DMS 273 (cell line): ENCODE measurements around the gene CELSR1.

Experiments used
- DNase-seq: peaks from one replicate; lab custom pipeline; 2025; ENCODE audit not compliant: unreplicated experiment; lab: John Stamatoyannopoulos, UW

CELSR1 gene

GRCh38 chr22:46537225-46537945 is at the start of gene CELSR1:
Gene CELSR1 (minus strand): TSS chr22:46537620. CDS start chr22:46537170, 450 bp downstream.
- peak; percentile 76 for DNase-seq

GRCh38 chr22:46587061-46587460 is 49.6 kb upstream of the CELSR1 start:
- no peak for DNase-seq

- DNase-seq: no peak
These were observed 49.2 kb upstream of the CELSR1 start for GRCh38 chr22:46586531-46587011.

- DNase-seq: no peak
These were observed 48.7 kb upstream of the CELSR1 start for GRCh38 chr22:46586123-46586519.

- DNase-seq: no peak
These were observed 48.1 kb upstream of the CELSR1 start for GRCh38 chr22:46585340-46586122.

- no peak for DNase-seq
These were observed 46.9 kb upstream of the CELSR1 start for GRCh38 chr22:46584081-46584921.

GRCh38 chr22:46583571-46583970 is 46.2 kb upstream of the CELSR1 start:
- no peak for DNase-seq

- DNase-seq: no peak
These were observed 45.0 kb upstream of the CELSR1 start for GRCh38 chr22:46582281-46582933.

GRCh38 chr22:46581538-46582244 is 44.3 kb upstream of the CELSR1 start:
- DNase-seq: no peak

- DNase-seq: no peak
These were observed 43.6 kb upstream of the CELSR1 start for GRCh38 chr22:46580940-46581537.

- DNase-seq: no peak
These were observed 42.5 kb upstream of the CELSR1 start for GRCh38 chr22:46579751-46580449.

- DNase-seq: no peak
These were observed 41.6 kb upstream of the CELSR1 start for GRCh38 chr22:46578824-46579561.

- DNase-seq: no peak
These were observed 40.9 kb upstream of the CELSR1 start for GRCh38 chr22:46578251-46578823.

- DNase-seq: peak; percentile 51
These were observed 40.2 kb upstream of the CELSR1 start for GRCh38 chr22:46577368-46578249.

GRCh38 chr22:46576556-46577367 is 39.3 kb upstream of the CELSR1 start:
- peak; percentile 81 for DNase-seq

GRCh38 chr22:46575911-46576555 is 38.6 kb upstream of the CELSR1 start:
- DNase-seq: no peak
